Erythroblast (primary cell): Measurements from ENCODE around the gene NADSYN1.

Experiments used
- GATA1 ChIP-seq: IDR thresholded peaks from 2 replicates; pipeline ENCODE4 v1.6.1; 2011; ENCODE audit warnings: low read depth, mild to moderate bottlenecking, control low read depth, low read length, moderate library complexity
- POLR2A ChIP-seq: IDR thresholded peaks from 2 replicates; pipeline ENCODE4 v1.6.1; 2011; ENCODE audit warnings: mild to moderate bottlenecking, low read length

DNA sequence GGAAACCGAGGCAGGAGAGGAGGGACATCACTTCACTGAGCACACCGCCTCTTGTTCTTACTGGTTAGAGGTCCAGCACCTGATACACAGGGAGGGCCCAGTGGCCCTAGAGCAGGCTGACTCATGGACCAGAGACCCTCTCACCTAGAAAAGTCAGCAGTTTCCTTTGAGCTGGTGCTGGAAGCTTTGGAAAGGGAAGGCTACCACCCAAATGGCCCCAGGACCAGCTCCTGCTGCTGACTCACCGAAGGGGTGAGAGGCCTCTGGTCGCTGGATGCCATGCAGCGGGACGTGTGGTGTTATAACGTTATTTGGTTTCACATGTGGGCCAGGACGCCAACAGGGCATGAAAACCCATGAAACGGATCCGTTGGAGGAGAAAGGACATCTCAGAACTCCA, 3.8 kb downstream of the NADSYN1 start:
- TF ChIP-seq GATA1, result no peak
- no peak for TF ChIP-seq POLR2A
